Measurements from ENCODE around the gene PLEKHG7.
"Not testable (repeated sequence)": the region's sequence is repeated elsewhere in the genome, so short reads cannot be mapped to it uniquely, and the experiment has no call there.

DNA sequence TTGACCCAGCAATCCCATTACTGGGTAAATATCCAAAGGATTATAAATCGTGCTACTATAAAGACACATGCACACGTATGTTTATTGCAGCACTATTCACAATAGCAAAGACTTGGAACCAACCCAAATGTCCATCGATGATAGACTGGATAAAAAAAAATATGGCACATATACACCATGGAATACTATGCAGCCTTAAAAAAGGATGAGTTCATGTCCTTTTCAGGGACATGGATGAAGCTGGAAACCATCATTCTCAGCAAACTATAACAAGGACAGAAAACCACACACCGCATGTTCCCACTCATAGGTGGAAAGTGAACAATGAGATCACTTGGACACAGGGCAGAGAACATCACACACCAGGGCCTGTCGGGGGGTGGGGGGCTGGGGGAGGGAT, 91.6 kb downstream of the PLEKHG7 start:
- TF ChIP-seq, protein P1, sequence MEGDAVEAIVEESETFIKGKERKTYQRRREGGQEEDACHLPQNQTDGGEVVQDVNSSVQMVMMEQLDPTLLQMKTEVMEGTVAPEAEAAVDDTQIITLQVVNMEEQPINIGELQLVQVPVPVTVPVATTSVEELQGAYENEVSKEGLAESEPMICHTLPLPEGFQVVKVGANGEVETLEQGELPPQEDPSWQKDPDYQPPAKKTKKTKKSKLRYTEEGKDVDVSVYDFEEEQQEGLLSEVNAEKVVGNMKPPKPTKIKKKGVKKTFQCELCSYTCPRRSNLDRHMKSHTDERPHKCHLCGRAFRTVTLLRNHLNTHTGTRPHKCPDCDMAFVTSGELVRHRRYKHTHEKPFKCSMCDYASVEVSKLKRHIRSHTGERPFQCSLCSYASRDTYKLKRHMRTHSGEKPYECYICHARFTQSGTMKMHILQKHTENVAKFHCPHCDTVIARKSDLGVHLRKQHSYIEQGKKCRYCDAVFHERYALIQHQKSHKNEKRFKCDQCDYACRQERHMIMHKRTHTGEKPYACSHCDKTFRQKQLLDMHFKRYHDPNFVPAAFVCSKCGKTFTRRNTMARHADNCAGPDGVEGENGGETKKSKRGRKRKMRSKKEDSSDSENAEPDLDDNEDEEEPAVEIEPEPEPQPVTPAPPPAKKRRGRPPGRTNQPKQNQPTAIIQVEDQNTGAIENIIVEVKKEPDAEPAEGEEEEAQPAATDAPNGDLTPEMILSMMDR (IDR thresholded peaks at IDR 0.05), result not testable (repeated sequence)
- not testable (repeated sequence) for TF ChIP-seq POLR2A (IDR thresholded peaks at IDR 0.05); POLR2AphosphoS5 (IDR thresholded peaks at IDR 0.05); EP300 (IDR thresholded peaks at IDR 0.05; ENCODE audit: low read depth)

Measured in transverse colon (tissue), 4 donors.